ENCODE data around the gene GABRG3. TPM values are rescaled to one million over a fixed set of nuclear protein-coding genes. Genes with fewer than 3 reads are reported as not detected.

Gene GABRG3
- total and polyA plus RNA-seq, 12 donors = not detected

DNA sequence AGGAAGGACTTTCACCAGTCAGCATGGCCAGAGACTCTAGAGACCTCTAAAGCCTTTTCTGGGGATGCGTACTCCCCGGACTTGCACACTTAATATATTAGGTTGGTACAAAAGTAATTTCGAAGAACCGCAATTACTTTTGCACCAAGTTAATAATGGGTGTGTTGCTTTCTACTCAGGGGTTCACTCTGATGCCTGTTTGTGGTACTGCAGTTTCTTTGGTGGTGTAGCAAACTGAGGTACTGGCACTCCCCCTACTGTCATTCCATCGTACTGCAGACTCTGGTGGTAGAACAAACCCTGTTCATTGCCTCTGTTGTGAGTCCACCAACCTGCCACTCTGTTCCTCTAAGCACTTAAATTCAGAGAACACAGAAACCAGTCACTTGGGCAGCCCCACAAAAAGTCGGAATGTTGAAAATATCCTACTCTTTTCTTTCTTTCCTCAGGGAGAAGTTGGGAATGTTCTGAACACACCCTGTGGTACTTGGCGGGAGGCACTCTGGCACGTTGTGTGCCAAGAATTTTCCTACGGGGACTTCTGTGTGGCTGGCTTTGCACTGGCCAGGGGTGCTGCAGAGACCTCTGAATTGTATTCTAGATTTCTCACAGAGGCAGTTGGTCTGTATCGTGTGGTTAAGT, 46.3 kb downstream of the GABRG3 start:
- Histone ChIP-seq H3K4me3 (no peak overlapping the region), H3K4me1 (no peaks in the 10 kb centered on the region), H3K36me3 (no peaks in the 10 kb centered on the region), H3K27ac (no peak overlapping the region), H3K27me3 (peaks cover 0 to 9% (median under 1%) of the 10 kb centered on the region in 7 donors), H3K9me3 (peaks cover 0 to 20% (median 0%) of the 10 kb centered on the region in 11 donors)
- TF ChIP-seq, protein P1, sequence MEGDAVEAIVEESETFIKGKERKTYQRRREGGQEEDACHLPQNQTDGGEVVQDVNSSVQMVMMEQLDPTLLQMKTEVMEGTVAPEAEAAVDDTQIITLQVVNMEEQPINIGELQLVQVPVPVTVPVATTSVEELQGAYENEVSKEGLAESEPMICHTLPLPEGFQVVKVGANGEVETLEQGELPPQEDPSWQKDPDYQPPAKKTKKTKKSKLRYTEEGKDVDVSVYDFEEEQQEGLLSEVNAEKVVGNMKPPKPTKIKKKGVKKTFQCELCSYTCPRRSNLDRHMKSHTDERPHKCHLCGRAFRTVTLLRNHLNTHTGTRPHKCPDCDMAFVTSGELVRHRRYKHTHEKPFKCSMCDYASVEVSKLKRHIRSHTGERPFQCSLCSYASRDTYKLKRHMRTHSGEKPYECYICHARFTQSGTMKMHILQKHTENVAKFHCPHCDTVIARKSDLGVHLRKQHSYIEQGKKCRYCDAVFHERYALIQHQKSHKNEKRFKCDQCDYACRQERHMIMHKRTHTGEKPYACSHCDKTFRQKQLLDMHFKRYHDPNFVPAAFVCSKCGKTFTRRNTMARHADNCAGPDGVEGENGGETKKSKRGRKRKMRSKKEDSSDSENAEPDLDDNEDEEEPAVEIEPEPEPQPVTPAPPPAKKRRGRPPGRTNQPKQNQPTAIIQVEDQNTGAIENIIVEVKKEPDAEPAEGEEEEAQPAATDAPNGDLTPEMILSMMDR (IDR thresholded peaks at IDR 0.05) = peak in 8 of 9 donors; percentile 11 to 77 (median 39)
- ATAC-seq (peak in 1 of 8 donors; percentile 44), DNase-seq (no peak)
- WGBS, 2 donors = 23 to 32% methylated on average over 10 of the region's 10 CpGs
- intact Hi-C loops (cut with DNase I) = loop anchor here in 2 of 10 donors (5.0 kb wide), 2 partner anchors 125 to 130 kb away; no protein-coding TSS in a partner anchor

- ATAC-seq (no peak), DNase-seq (no peak)
- peaks cover 0 to 20% (median 0%) of the 10 kb centered on the region in 11 donors for H3K9me3 ChIP-seq
- intact Hi-C loops (cut with DNase I) = loop anchor here in 3 of 10 donors (5.0 to 10.0 kb wide), 3 partner anchors 127 to 135 kb away; no protein-coding TSS in a partner anchor
- no peaks in the 10 kb centered on the region for H3K4me1 ChIP-seq
- TF ChIP-seq, protein P1 (IDR thresholded peaks at IDR 0.05) = no peak
- WGBS, 2 donors = 75 to 76% methylated on average over 6 of the region's 6 CpGs
- peaks cover 0 to 9% (median 4%) of the 10 kb centered on the region in 7 donors for H3K27me3 ChIP-seq
- no peak overlapping the region for H3K27ac ChIP-seq
- H3K36me3 ChIP-seq = no peaks in the 10 kb centered on the region
- H3K4me3 ChIP-seq = no peak overlapping the region
Observed at GRCh38 chr15:27019687-27020086, 48.7 kb downstream of the GABRG3 start.

- intact Hi-C loops (cut with DNase I) = loop anchor here in 1 of 10 donors (10.0 kb wide), 1 partner anchor 141 kb away; no protein-coding TSS in a partner anchor
Observed at GRCh38 chr15:27025481-27025966, 54.5 kb downstream of the GABRG3 start.

DNA sequence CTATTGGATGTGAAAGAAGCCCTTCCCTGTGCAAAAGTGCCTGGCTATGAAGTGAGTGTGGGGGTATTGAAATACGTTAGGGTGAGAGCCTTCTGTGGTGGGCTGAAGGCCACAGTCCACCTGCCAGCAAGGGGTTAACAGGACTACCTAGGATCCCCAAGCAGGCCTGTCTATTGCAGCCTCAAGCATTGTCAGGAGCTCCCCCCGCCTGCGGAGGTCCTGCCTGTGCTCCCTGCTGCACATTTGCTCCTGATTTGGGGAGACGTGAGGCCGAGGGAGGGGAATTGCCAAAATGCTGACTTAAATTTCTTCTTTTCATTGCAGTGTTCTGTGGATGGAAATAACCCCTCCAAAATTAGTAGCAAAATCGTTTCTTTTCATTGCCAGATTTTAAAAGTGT, 56.2 kb downstream of the GABRG3 start:
- intact Hi-C loops (cut with DNase I) = loop anchor here in 1 of 10 donors (10.0 kb wide), 1 partner anchor 142 kb away; no protein-coding TSS in a partner anchor
- H3K36me3 ChIP-seq = no peaks in the 10 kb centered on the region
- no peaks in the 10 kb centered on the region for H3K4me1 ChIP-seq
- TF ChIP-seq, protein P1 (IDR thresholded peaks at IDR 0.05) = no peak
- DNase-seq = no peak
- 28 to 38% methylated on average over 6 of the region's 6 CpGs for WGBS, 2 donors
- peaks cover 0 to 26% (median 5%) of the 10 kb centered on the region in 7 donors for H3K27me3 ChIP-seq
- H3K4me3 ChIP-seq = no peak overlapping the region
- peaks cover 0 to 9% (median 0%) of the 10 kb centered on the region in 11 donors for H3K9me3 ChIP-seq
- no peak overlapping the region for H3K27ac ChIP-seq
- no peak for ATAC-seq

More at GRCh38 chr15:27025481-27025966, 54.5 kb downstream of the GABRG3 start:
- Histone ChIP-seq H3K9me3 (no peaks in the 10 kb centered on the region), H3K27ac (no peak overlapping the region), H3K4me3 (no peak overlapping the region), H3K4me1 (no peaks in the 10 kb centered on the region), H3K27me3 (peaks cover 0 to 26% (median 10%) of the 10 kb centered on the region in 7 donors), H3K36me3 (no peaks in the 10 kb centered on the region)
- TF ChIP-seq, protein P1 (IDR thresholded peaks at IDR 0.05) = no peak
- DNase-seq (no peak), ATAC-seq (no peak)
- WGBS, 2 donors = 46% methylated on average over 9 of the region's 9 CpGs
